ENCODE data around the gene ADNP2.

DNA sequence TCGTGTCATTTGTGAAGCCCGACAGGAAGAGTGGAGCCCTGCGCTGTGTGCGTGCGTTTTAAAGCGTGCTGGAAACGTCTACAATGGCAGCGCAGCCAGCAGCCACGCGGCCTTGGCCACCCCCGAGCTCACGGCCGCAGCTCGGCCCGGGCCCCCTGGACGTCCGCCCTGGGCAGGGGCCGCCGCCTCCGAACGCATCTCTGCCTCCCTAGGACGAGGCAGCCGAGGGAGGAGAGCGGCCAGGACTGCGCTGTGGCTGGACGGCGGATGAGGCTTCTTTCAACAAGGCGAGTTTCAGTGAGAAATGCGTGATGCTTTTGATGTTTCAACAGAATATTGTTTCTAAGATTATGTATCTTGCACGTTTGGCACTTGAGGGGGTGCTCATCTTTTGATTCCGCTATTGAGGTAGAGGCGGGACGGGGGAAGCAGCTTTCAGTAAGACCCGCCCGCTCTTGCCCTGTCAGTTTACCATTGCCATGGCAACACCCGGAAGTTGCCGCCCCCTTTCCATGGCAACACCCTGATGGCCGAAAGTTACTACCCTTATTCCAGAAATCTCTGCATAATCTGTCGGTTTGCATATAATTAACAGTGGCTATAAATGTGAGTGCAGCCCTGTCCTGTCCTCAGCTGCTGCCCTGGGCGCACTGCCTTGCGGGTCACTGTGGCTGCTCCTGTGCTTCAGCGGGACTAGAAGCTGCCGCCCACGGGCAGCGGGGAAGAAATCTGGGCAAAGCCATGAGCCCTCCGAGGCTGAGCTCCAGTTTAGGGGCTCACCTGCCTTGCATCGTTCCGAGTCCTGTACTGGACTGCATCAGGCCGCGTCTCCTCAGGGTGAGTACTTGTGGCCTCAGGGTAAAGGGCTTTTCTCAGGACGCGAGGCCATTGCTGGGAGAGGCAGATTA lies 38.6 kb downstream of the ADNP2 start:
- TF ChIP-seq, protein P1, sequence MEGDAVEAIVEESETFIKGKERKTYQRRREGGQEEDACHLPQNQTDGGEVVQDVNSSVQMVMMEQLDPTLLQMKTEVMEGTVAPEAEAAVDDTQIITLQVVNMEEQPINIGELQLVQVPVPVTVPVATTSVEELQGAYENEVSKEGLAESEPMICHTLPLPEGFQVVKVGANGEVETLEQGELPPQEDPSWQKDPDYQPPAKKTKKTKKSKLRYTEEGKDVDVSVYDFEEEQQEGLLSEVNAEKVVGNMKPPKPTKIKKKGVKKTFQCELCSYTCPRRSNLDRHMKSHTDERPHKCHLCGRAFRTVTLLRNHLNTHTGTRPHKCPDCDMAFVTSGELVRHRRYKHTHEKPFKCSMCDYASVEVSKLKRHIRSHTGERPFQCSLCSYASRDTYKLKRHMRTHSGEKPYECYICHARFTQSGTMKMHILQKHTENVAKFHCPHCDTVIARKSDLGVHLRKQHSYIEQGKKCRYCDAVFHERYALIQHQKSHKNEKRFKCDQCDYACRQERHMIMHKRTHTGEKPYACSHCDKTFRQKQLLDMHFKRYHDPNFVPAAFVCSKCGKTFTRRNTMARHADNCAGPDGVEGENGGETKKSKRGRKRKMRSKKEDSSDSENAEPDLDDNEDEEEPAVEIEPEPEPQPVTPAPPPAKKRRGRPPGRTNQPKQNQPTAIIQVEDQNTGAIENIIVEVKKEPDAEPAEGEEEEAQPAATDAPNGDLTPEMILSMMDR (IDR thresholded peaks at IDR 0.05): no peak
- no peak for TF ChIP-seq POLR2A (IDR thresholded peaks at IDR 0.05)
